ENCODE results near the gene NTNG1.

DNA sequence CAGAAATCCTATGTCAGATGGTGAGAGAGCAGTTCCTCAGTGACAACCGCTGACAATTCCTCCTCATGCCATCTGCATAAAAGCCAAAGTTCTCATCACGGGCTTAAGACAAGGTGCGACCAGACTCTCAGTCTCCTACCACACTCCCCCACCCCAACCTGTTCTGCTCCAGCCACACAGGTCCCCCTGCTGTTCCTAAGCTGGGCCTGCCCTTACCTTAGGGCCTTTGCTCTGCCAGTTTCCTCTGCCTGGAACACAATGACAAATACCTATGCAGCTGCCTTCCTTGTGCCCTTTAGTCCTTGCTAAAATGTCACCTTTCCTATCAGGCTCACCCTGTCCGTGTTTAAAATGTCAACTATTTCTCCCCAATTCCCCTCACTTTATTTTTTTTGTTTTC, 382.2 kb downstream of the NTNG1 start:
- TF ChIP-seq, protein P1, sequence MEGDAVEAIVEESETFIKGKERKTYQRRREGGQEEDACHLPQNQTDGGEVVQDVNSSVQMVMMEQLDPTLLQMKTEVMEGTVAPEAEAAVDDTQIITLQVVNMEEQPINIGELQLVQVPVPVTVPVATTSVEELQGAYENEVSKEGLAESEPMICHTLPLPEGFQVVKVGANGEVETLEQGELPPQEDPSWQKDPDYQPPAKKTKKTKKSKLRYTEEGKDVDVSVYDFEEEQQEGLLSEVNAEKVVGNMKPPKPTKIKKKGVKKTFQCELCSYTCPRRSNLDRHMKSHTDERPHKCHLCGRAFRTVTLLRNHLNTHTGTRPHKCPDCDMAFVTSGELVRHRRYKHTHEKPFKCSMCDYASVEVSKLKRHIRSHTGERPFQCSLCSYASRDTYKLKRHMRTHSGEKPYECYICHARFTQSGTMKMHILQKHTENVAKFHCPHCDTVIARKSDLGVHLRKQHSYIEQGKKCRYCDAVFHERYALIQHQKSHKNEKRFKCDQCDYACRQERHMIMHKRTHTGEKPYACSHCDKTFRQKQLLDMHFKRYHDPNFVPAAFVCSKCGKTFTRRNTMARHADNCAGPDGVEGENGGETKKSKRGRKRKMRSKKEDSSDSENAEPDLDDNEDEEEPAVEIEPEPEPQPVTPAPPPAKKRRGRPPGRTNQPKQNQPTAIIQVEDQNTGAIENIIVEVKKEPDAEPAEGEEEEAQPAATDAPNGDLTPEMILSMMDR (IDR thresholded peaks at IDR 0.05; ENCODE audit: borderline replicate concordance, extremely low read depth, low read length, poor library complexity, severe bottlenecking), result no peak
- TF ChIP-seq EZH2 (IDR thresholded peaks at IDR 0.05; ENCODE audit: borderline replicate concordance, low read depth, low read length, severe bottlenecking), result no peak

Measured in DND-41 (cell line).